ENCODE measurements around the gene CHMP2B.

Gene CHMP2B, protein sequence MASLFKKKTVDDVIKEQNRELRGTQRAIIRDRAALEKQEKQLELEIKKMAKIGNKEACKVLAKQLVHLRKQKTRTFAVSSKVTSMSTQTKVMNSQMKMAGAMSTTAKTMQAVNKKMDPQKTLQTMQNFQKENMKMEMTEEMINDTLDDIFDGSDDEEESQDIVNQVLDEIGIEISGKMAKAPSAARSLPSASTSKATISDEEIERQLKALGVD

DNA sequence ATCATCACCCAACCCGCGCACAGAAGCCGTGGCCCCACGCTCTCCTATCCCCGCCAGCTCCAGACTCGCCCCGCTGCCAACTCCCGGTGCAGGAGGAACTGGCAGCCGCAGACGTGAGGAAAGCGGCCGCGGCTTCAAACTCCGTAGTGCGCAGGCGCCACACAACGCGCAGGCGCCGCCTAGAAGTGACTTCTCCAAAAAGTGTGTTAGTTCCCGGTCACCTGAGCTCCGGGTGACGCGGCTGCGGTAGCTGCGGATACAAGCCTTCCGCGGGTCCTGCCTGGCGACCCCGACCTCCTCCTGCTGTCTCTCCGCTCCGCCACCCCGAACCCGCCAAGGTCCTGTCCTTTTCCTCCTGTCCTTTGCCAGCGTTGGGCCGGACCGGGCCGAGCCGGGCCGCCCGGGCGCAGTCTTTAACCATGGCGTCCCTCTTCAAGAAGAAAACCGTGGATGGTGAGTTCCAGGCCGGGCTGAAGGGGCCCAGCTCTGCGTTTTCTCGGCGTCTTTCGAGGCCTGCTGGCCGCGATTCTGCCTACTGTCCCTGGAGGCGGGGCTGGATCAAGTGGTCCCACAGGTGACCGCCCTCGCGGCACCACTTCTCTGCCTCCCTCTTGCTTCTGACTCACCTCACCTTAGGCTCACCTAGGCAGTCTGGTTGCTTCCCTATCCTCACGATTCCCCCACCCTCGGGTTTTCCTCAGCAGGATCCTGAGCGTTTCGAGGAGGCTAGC lies at the start of gene CHMP2B:
TSS of gene CHMP2B (plus strand) at position 206 of the 731 bp plus-strand sequence. CDS start at position 420, 214 bp downstream.
- DNase-seq: peak; percentile 92

DNA sequence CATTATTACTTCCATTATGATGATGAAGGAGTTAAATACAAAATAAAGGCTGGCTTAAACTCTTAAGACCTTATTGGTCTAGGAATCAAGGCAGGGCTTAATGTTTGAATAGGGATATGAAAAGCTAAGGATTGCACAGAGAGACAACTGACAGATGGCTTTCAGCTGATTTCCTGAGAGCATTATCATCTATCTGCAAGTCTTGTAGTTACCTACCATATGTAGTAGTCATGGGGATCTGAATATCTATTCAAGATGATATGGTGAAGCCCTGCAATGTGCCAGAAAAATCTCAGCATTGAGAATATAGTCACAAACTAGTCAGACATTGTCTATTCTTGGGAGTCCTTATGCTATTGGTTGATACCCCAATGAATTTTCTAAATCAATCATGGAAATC lies 47.5 kb upstream of the CHMP2B start:
- peak; percentile 4 for DNase-seq

DNA sequence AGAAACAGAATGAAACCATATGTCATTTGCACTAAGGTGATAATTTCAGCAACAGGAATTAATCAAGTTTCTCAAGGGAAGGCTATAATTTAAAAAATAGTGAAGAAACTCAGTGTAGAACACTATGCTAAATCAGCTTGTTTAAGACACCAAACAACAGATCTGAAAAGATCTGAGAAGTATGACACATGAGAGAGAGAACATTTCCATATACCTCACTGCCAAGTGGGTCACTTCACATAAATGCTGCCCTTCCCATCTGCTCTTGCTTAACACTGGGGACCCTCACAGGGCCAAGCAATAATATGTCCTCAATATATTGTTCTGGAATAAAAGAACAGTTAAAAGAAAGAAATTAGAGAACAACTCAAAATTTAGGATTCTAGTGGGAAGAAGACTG lies 45.6 kb upstream of the CHMP2B start:
- DNase-seq: peak; percentile 4

DNA sequence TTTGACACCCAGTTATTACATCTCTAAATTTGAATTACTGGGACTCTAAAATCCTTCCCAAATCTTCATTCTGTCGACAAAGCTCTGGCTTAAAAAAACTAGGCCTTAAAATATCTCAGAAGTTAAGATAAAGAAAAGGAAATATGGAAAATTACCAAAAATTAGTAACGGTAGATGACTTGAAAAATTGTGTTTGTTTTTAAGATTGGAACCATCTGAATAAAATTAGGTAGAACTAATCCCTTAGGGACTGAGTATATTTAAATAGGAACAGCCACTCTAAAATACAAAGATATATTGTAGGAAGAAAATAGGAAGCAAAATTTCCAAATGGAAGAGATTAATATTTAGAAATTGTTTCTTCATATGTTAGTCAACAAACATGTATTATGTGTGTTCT lies 45.1 kb upstream of the CHMP2B start:
- DNase-seq: no peak

DNA sequence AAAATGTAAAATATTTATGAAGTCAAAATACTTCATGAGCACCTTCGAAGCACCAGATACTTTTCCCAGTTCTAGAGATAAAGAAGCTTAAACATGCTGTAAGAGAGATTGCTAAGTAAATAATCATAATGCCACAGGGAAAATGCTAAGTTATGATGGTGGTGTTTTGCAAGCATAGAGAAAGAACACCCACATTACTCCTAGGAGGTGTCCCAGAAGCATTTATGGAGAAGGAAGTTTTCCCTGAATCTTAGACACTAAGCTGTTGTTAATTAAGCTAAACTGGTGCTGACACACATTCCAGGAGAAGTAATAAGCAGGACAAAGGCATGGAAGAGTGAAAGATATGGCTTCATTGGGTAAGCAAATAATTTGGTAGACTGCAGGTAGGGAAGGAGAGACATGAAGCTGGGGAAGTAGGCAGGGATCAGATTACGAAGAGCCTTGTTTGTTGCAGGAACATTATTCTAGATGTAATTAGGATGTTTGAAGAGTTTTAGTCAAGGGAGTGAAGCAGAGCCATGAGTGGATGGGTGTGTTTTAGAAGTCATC lies 40.4 kb upstream of the CHMP2B start:
- peak; percentile 55 for DNase-seq

DNA sequence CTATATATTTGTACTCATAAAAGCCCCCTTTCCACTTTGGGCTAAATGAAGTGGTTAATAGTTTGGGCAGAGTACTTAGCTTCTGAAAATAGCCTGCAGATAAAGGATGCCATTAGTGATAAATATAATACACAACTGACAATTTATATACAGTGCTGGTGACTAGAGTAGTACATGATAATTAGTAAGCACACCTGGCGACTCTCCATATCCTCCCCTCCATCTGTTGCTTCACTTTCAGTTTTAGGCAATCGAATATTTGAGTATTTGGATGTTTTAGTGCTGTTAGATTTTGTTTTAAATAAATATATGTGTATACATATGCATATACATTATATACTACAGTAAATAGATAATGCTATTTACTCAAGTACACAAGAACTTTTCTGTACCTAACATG lies 35.9 kb upstream of the CHMP2B start:
- peak; percentile 86 for DNase-seq

DNA sequence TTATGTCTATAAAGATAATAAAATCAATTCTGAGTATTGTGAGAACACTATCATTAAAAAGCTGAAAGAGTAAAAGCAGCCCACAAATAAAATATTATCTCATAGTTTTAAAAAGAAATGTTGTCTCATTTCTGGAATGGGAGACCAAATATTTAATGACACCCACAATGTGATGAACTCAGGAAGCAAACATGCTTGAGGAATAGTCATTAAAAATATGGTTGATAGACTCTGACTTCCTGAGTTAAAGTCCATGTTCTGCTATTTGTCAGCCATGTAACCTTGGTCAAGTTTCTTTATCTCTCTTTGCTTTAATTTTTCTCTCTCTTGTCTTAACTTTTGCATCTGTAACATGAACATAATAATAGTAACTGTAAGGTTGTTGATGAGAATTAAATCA lies 35.5 kb upstream of the CHMP2B start:
- DNase-seq: peak; percentile 48

DNA sequence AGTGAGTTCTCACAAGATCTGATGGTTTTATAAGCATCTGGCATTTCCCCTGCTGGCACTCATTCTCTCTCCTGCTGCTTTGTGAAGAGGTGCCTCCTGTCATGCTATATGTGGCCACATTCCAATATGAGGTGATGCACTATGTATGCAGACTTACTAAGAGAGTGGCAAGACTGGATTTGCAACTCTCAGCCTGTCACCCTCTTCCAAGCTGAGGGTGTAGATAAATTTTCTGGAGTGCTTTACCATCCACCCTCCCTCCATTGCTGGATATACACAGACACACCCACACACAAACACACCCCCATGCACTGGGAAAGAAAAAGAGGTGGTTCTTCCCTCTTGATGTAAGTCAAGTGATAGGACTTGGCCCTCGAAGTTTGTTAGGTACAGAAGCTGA lies 30.2 kb upstream of the CHMP2B start:
- no peak for DNase-seq

DNA sequence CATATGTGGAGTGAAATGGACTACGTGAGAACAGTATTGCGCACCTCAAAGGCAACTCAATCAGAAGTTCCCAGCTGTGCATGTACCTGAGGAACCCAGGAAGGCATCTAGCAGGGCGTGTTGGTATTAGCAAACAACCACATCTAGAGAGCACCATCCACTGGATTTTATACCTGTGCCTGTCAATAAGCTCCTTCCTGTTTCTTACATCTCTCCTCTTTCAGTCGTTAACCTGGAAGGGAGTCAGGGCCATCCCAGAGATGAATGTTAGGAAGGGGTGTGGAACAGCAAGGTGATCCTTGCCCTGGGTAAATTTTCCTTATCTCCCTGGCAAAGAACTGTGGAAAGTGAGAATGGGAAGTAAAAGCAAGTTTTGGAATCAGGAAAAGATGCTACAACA lies 29.6 kb upstream of the CHMP2B start:
- peak; percentile 8 for DNase-seq

DNA sequence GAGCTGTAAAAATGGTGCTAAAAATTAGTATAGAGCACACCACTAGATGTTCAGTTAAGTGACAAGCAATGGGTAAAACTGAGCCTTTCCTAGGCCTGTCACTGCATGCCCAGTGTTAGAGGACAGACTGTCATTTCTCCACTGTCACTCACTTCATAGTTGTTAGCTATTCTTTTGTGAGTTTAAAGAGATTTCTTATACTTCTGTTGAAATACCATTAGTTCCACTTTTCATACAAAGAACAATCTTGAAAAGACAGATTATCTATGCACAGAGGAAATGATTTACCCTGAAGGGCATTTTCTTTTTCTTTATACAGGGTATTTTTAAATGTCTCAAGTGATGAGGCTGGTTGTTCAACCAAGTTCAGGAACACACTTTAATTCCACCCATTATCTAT lies 28.3 kb upstream of the CHMP2B start:
- DNase-seq: peak; percentile 15

DNA sequence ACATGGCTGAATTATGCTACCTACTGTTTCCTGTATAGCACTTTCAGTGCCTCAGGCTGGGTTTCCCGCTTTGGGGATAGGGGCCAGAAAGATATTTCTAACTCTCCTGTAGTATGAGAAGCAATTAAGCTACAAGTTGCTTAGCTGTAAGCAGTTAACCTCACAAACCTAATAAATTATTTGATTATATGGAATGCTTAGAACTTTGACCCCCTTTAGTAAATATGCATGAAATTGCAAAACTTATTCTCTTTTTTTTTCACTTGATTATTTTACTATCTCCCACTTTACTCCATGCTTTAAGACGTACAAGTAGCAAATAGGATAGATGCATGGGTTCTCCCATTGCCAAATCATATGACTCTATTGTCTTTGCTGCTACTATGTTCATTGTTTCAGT lies 27.5 kb upstream of the CHMP2B start:
- DNase-seq: peak; percentile 55

DNA sequence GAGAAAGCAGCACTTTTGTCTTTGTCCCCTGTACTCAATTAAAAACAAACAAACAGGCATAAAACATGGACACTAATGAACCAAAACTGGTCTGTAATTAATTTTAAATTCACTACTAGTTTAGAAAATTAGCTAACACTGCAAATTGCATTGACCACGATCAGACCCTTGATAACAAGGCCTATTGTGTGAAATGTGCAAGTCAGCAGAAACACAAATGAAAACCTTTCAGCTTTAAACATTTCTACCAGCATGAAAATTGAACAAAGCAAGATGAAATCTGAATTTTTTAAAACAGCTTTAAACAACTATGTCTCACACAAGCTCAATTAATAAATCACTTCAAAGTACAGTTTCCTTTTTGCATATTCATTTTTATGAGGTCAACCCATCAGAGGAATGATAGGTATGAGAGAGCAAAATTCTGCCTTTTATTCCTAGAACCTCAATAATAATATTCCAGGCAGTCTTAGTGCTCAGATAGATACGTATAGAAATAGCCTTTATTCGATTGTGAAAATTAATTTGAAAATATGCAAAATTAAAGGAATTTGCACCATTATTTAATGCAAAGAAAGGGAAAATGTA lies 27.0 kb upstream of the CHMP2B start:
- DNase-seq: peak; percentile 3

DNA sequence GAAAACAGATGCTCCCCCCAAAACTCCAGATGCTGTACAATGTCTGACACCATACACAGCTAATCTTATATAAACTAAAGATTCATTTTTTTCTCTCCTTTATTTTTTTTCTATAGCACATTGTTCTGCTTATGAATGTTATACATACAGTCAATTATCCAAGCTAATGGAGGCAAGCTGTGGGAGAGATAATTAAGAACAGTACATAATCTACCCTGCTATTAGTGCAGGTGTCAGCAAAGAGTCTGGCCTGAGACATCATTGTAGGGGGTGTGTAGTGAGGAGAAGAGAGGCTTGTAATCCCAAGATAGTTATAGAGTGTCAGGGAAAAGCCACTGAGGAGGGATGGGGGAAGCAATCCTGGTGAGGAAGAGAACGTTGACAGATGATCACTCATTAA lies 25.4 kb upstream of the CHMP2B start:
- DNase-seq: peak; percentile 95

DNA sequence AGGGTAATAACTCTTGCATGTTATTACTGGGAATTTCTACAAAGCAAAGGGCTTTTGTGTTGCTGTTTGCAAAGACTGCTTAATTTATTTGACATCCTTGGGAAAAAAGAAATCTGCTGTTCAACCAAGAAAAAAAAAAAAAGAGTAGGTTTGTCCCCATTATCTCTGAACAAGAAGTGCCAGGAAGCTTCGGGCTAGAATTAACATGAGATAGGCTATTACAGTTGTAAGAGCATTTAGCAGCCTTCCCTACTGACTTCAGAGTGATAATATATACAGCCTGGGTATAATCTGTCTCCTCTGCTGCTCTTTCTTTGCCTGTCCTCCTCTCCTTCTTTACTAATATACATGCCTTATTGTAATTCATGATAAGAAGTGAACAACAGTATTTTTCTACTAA lies 23.3 kb upstream of the CHMP2B start:
- peak; percentile 58 for DNase-seq

DNA sequence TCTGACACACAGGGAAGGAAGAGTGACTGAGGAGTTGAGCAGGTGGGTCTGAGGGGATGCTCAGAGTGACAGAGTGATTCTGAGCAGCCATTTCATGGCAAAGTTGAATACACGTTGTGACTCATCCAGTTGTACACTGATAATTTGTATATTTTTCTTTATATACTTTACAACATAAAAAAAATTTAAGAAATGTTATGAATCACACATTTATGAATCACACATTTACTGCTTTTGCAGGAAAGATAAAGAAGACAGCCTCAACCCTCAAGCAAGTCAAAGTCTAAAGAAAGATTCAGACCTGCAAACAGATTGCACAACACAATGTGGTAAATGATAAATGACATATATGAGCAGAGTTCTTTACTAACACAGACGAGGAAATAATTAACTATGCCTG lies 21.0 kb upstream of the CHMP2B start:
- DNase-seq: peak; percentile 36

DNA sequence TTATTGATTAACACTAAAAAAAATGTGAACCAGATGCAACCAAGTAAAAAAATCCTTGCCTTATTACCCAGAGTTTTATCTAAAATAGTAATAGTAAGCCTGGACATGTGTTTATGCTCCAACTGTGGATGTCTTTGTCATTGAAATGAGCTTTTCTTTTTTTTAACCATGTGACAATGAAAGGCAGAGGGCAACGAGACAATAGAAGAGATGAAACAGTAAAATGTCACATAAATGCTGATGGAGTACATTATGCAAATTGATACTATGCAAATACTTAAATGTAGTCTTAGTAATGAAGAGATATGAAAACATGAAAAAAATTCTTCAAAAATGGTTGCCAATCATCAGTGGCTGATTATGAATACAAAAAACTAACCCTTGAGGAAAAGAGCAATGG lies 20.5 kb upstream of the CHMP2B start:
- DNase-seq: peak; percentile 10

DNA sequence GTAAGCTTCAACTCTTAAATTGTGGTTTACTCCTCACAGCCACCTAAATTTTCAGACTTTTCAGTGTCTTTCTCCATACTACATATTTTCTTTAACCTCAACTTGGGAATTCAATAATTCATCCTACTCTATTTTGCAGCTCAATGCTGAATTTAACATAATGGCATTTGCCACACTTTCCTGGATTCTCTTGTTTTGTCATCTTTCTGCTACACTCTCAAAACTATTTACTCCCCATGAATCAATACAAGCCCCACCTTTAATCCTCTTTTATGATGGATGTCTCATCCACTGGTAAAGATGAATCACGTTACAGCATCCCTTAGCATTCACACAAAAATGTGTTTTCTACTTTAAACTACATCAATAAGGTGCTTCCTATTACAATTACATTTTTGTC lies 19.6 kb upstream of the CHMP2B start:
- no peak for DNase-seq

DNA sequence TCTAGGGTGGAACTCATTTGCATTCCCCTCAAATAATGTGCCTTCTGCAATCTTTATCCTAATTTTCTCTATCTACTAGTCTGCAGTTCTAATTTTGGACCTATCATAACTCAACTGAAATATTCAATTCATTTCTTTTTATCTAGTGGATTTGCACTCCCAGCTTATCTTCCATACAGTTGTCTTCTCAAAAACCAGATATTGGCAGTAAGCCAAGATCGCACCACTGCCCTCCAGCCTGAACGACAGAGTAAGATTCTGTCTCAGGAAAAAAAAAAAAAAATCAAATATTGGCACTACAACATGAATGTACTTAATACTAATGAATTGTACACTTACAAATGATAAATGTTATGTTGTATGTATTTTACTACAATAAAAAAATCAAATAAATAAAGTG lies 18.0 kb upstream of the CHMP2B start:
- peak; percentile 2 for DNase-seq

DNA sequence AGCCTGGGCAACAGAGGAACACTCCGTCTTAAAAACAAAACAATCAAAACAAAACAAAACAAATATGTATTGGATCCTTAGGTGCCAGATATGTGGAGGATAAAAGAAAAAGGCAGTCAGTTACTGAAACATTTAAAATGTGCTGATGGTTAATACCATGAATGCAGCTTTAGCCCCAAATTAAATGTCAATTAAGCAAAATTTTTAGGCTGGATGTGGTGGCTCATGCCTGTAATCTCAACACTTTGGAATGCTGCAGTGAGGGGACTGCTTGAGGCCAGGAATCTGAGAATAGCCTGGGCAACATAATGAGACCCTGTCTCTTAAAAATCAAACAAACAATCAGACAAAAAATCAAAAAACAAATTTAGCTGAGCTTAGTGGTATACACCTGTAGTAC lies 8.5 kb upstream of the CHMP2B start:
- DNase-seq: no peak

DNA sequence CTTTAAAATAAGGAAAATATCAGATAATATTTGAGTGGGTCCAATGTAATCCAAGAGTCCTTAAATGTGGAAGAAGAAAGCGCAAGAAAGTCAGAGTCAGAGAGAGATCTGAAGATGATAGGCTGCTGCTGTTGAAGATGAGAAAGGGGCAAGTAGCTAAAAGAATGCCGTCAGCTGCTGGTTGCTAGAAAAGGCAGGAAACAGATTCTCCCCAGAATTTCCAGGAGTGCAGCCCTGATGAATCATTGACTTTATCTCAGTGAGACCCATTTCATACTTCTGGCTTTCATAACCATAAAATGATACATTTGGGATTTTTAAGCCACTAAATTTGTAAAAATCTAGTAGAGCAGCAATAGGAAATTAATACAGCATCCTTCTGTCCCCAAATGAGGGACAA lies 7.5 kb upstream of the CHMP2B start:
- no peak for DNase-seq

DNA sequence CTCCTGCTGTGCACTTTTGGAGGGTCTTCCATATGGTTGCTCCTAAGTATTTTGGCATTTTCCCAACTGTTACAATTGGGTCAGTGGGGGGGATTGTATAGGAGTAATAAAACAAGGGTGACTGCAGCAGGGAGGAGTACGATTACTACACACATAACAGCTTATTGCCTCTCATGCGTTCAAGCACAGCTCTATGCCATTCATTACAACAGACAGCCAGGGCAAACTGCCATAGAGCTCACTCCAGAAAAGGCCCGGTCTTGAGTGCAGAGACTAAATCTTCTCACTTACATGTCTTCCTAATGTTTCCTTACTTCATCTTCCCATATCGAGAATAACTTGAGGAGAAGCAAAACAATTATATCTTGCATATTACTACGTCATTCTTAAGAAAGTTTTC lies 1.4 kb upstream of the CHMP2B start:
- peak; percentile 94 for DNase-seq

DNA sequence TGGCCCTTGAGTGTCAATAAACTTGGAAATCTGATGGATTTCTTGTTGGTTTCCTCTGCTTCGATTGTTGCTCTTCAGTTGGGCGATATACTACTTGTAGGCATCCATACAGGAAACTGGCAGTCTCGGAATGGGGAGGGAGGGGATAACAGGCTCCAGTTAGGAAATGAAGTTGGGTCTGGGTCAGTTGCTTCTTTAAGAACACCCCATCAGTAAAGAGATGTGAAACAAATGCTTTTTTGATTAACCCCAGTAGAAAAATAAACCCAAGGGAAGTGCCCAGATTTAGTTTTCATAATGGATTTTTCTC lies 681 bp downstream of the CHMP2B start:
- DNase-seq: no peak

DNA sequence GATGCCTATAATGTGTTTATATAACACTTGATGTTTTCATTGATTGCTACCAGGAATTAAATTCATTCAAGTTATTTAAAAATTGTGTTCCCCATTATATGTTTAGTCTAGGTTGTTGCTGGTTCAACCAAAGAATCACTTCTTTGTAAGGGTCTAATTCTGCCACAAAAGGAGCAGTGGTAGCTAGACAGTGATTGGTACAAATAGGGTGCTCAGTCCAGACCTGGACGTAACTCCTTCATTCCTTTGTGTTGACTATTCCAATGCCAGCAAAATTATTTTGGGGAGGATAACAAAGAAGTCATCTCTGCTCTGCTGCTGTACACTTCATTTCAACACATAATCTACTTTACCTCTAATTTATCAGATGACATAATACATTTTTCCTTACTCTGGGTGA lies 1.2 kb downstream of the CHMP2B start:
- peak; percentile 4 for DNase-seq

DNA sequence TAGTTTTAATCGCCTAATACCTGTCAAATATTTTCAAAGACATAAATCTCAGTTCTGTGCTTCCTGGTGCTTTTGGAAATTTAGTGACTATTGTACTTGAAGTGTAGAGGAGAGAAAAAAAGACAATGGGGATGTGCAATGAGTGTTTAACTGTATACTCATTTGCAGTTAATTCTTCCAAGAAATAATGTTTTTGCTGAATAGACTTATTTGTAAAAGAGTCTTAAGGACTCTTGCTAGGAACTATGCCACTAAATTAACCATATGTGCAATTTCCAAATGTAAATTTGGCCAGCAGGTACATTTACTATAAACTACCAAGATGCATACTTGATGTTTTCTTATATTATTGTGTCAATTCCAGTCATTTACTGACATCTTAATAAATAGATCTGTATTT lies 2.0 kb downstream of the CHMP2B start:
- DNase-seq: no peak
